ENCODE measurements around the gene NGB. TPM values are rescaled to one million over a fixed set of nuclear protein-coding genes. Genes with fewer than 3 reads are reported as not detected.
A peak's percentile ranks its signal among the peaks of the same experiment; 100 is the strongest.

The NGB gene
- polyA plus RNA-seq, 3 donors: not detected

DNA sequence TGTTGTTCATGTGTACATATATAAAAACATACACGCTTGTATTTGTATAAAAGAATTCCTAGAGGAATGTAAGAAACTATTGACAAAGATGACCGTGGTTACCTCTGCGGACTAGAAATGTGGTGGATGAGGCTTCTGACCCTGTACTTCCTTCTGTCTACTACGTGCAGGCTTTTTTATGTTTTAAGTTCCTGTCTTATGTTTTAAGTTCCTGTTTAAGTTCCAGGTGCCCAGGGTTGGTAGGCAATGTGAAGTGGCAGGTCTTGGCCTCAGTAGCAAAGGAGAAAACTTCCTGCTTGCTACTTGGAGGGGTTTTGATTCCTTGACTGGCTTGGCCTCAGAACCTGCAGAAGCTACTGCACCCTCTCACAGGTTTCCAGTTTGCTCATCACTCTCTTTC is 38.1 kb upstream of the NGB start:
- no peak overlapping the region for H2AFZ ChIP-seq (ENCODE audit: insufficient read depth, low read depth, low read length, poor library complexity, severe bottlenecking)
- no peak overlapping the region for H3K27ac ChIP-seq (ENCODE audit: low read depth in 1 of 2, low read length in 2 of 2)
- no peak overlapping the region for H3K9ac ChIP-seq (ENCODE audit: insufficient read depth, low read length, poor library complexity, severe bottlenecking)
- H3K79me2 ChIP-seq (ENCODE audit: insufficient read depth, low read length): no peaks in the 10 kb centered on the region
- H3K9me3 ChIP-seq (replicated peaks in 1 of 2; ENCODE audit: control insufficient read depth in 1 of 2, insufficient read depth in 1 of 2, low read length in 2 of 2): no peaks in the 10 kb centered on the region
- H3K27me3 Mint-ChIP-seq (ENCODE audit: low read depth in 3 of 3): peaks cover 0 to 2% (median 0%) of the 10 kb centered on the region in 3 donors
- no peaks in the 10 kb centered on the region for H4K20me1 ChIP-seq (ENCODE audit: insufficient read depth, low read length)
- intact Hi-C loops (cut with micrococcal nuclease): no loop called here
- no peak overlapping the region for H3K4me3 ChIP-seq (replicated peaks in 1 of 3; ENCODE audit: low read depth in 2 of 3, low read length in 3 of 3)
- H3K4me1 ChIP-seq (ENCODE audit: control insufficient read depth in 1 of 2, insufficient read depth in 2 of 2, low read length in 2 of 2): peaks cover 13 to 19% of the 10 kb centered on the region in 2 donors
- peak in 2 of 3 donors; percentile 22 for DNase-seq
- peak overlapping the region in 2 of 7 donors; percentile 29 to 51 for H3K27ac Mint-ChIP-seq
- H3K9me3 Mint-ChIP-seq: peaks cover 0 to 5% (median 0%) of the 10 kb centered on the region in 7 donors
- peaks cover 5% of the 10 kb centered on the region in 2 donors for H3K36me3 ChIP-seq (replicated peaks in 1 of 2; ENCODE audit: control insufficient read depth in 1 of 2, insufficient read depth in 2 of 2, low read length in 2 of 2)
- WGBS (ENCODE audit: insufficient coverage): no CpG with 5 or more reads among the region's 4 CpGs
- no peak for TF ChIP-seq CTCF (IDR thresholded peaks at IDR 0.05)
- H3K4me1 Mint-ChIP-seq: peaks cover 18% of the 10 kb centered on the region
- H3K27me3 ChIP-seq (ENCODE audit: control insufficient read depth in 2 of 2, insufficient read depth in 2 of 2, low read length in 2 of 2): no peaks in the 10 kb centered on the region
- H3K4me3 Mint-ChIP-seq: no peak overlapping the region
- peaks cover 7 to 11% of the 10 kb centered on the region in 2 donors for H3K36me3 Mint-ChIP-seq
- no peak overlapping the region for H3K4me2 ChIP-seq (replicated peaks; ENCODE audit: extremely low read depth, low read length, poor library complexity, severe bottlenecking)

DNA sequence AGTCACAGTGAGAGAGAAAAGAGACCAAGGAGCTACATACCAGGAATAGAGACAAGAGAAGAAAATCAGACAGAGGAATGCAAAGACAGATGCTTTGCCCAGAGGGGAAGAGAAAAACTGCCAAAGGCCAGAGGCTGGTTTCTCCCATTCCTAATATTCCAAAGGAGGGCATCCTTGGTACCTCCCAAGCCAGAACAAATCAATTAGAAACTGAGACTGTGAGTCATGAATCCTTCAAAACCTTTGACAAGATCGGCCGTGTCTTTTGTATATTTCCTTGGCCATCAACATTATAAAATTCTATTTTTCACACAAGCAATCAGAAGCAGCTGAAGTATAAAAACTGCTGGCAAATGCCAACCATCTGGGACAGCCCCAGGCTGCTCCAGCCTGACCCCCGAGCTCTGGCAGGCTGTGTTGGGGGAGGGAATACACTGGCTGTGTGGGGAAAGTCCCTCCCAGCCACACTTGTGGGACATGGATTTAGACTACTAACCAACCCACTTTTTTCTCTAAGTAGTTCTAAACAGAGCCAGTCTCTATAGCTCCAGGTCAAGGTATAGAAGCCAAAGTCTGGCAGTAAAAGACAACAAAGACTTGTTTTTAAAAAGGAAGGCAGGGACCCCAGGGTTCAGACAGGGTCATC is 36.0 kb upstream of the NGB start:
- no peaks in the 10 kb centered on the region for H3K27me3 ChIP-seq (ENCODE audit: control insufficient read depth in 2 of 2, insufficient read depth in 2 of 2, low read length in 2 of 2)
- peaks cover 17 to 28% of the 10 kb centered on the region in 2 donors for H3K4me1 ChIP-seq (ENCODE audit: control insufficient read depth in 1 of 2, insufficient read depth in 2 of 2, low read length in 2 of 2)
- H3K36me3 ChIP-seq (replicated peaks in 1 of 2; ENCODE audit: control insufficient read depth in 1 of 2, insufficient read depth in 2 of 2, low read length in 2 of 2): peaks cover 5% of the 10 kb centered on the region in 2 donors
- peaks cover 13 to 18% of the 10 kb centered on the region in 2 donors for H3K36me3 Mint-ChIP-seq
- H2AFZ ChIP-seq (ENCODE audit: insufficient read depth, low read depth, low read length, poor library complexity, severe bottlenecking): no peak overlapping the region
- H3K4me3 ChIP-seq (replicated peaks in 1 of 3; ENCODE audit: low read depth in 2 of 3, low read length in 3 of 3): no peak overlapping the region
- DNase-seq: no peak
- H3K4me1 Mint-ChIP-seq: peaks cover 30% of the 10 kb centered on the region
- no peak for TF ChIP-seq CTCF (IDR thresholded peaks at IDR 0.05)
- H3K27ac Mint-ChIP-seq: no peak overlapping the region
- H3K4me3 Mint-ChIP-seq: no peak overlapping the region
- no peak overlapping the region for H3K4me2 ChIP-seq (replicated peaks; ENCODE audit: extremely low read depth, low read length, poor library complexity, severe bottlenecking)
- WGBS (ENCODE audit: insufficient coverage): 100% methylated on average over 2 of the region's 3 CpGs
- intact Hi-C loops (cut with micrococcal nuclease): no loop called here
- H3K27ac ChIP-seq (ENCODE audit: low read depth in 1 of 2, low read length in 2 of 2): no peak overlapping the region
- H3K9me3 Mint-ChIP-seq: peaks cover 0 to 5% (median 0%) of the 10 kb centered on the region in 7 donors
- no peak overlapping the region for H3K9ac ChIP-seq (ENCODE audit: insufficient read depth, low read length, poor library complexity, severe bottlenecking)
- no peaks in the 10 kb centered on the region for H3K9me3 ChIP-seq (replicated peaks in 1 of 2; ENCODE audit: control insufficient read depth in 1 of 2, insufficient read depth in 1 of 2, low read length in 2 of 2)
- no peaks in the 10 kb centered on the region for H4K20me1 ChIP-seq (ENCODE audit: insufficient read depth, low read length)
- H3K79me2 ChIP-seq (ENCODE audit: insufficient read depth, low read length): no peaks in the 10 kb centered on the region
- peaks cover 0 to 2% (median 0%) of the 10 kb centered on the region in 3 donors for H3K27me3 Mint-ChIP-seq (ENCODE audit: low read depth in 3 of 3)
